Colonic mucosa (tissue), 4 donors: ENCODE results near the gene TVP23A. TPM values are rescaled to one million over a fixed set of nuclear protein-coding genes. Genes with fewer than 3 reads are reported as not detected.

Experiments used
- DNase-seq: peaks from one replicate; pipeline ENCODE4 v3.0.0-alpha.2; 2020
- H3K27ac ChIP-seq: fragments of 200-600 bp; one replicate; pipeline ENCODE4 v1.8.0; 2021
- H3K27me3 ChIP-seq: fragments of 200-600 bp; one replicate; pipeline ENCODE4 v1.8.0; 2021
- H3K36me3 ChIP-seq: fragments of 200-600 bp; one replicate; pipeline ENCODE4 v1.8.0; 2021
- H3K4me1 ChIP-seq: fragments of 200-600 bp; one replicate; pipeline ENCODE4 v1.8.0; 2021; ENCODE audit warnings: mild to moderate bottlenecking
- H3K4me3 ChIP-seq: fragments of 200-600 bp; one replicate; pipeline ENCODE4 v1.8.0; 2021
- H3K9ac ChIP-seq, 2 donors: one replicate each; pipeline ENCODE4 v1.7.0; 2013; ENCODE audit warnings: control low read depth in 2 of 2, low read depth in 2 of 2, low read length in 2 of 2
- H3K9me3 ChIP-seq: fragments of 200-600 bp; one replicate; pipeline ENCODE4 v1.8.0; 2021
- CTCF ChIP-seq: fragments of 200-600 bp; IDR thresholded peaks from one replicate; pipeline ENCODE4 v1.8.0; 2022; ENCODE audit warnings: antibody characterized with exemption, mild to moderate bottlenecking
- intact Hi-C: fragments of 100-400 bp; cut with DNase I; formaldehyde crosslinking; loops from one replicate; pipeline ENCODE4 v1.14.1; 2022
- total RNA-seq, 2 donors: library from RNA; stranded (reverse); fragmentation: NEBNext Ultra II Directional in 1 of 2; extraction: Animal tissue kit (Norgen Biotek cat#: 25700) in 1 of 2; gene quantifications; one replicate each; pipeline ENCODE4 v1.2.1, GENCODE V29; 2021
- donor health status: healthy.
- donor health status: DM: no; HTN: no; CAD: no.
- donor health status: DM: no; HTN: no; CAD: no.

The TVP23A gene
- total RNA-seq, 2 donors from 2014 or later: 0.19 TPM; not detected in 1

GRCh38 chr16:10740000-10740844, 78.4 kb downstream of the TVP23A start:
- no peak overlapping the region for H3K27ac ChIP-seq
- H3K4me3 ChIP-seq: no peak overlapping the region
- H3K4me1 ChIP-seq: peaks cover 4% of the 10 kb centered on the region
- TF ChIP-seq CTCF: no peak
- no peak for DNase-seq
- H3K9ac ChIP-seq: no peak overlapping the region
- no peaks in the 10 kb centered on the region for H3K27me3 ChIP-seq
- H3K36me3 ChIP-seq: no peaks in the 10 kb centered on the region
- intact Hi-C loops: loop anchor here (10.0 kb wide), 1 partner anchor 485 kb away; no protein-coding TSS in a partner anchor
- no peaks in the 10 kb centered on the region for H3K9me3 ChIP-seq

- intact Hi-C loops: loop anchor here (10.0 kb wide), 1 partner anchor 484 kb away; no protein-coding TSS in a partner anchor
- TF ChIP-seq CTCF: no peak
- peak overlapping the region; percentile 46 for H3K27ac ChIP-seq
- H3K4me1 ChIP-seq: peaks cover 4% of the 10 kb centered on the region
- H3K4me3 ChIP-seq: no peak overlapping the region
- no peaks in the 10 kb centered on the region for H3K9me3 ChIP-seq
- no peaks in the 10 kb centered on the region for H3K27me3 ChIP-seq
- no peak for DNase-seq
- no peaks in the 10 kb centered on the region for H3K36me3 ChIP-seq
- peak overlapping the region in 1 of 2 donors; percentile 14 for H3K9ac ChIP-seq
Measured at GRCh38 chr16:10738231-10739077, 80.1 kb downstream of the TVP23A start.

- H3K9ac ChIP-seq: peak overlapping the region; percentile 43 to 71
- no peaks in the 10 kb centered on the region for H3K36me3 ChIP-seq
- intact Hi-C loops: loop anchor here (2.0 to 10.0 kb wide), 2 partner anchors 222 to 482 kb away; no protein-coding TSS in a partner anchor
- peak overlapping the region; percentile 20 for H3K4me3 ChIP-seq
- H3K4me1 ChIP-seq: no peaks in the 10 kb centered on the region
- peak; percentile 78 for DNase-seq
- H3K27ac ChIP-seq: peak overlapping the region; percentile 46
- H3K9me3 ChIP-seq: no peaks in the 10 kb centered on the region
- no peaks in the 10 kb centered on the region for H3K27me3 ChIP-seq
- TF ChIP-seq CTCF: peak; percentile 88
Measured at GRCh38 chr16:10737068-10737625, 81.4 kb downstream of the TVP23A start.

- no peak for TF ChIP-seq CTCF
- intact Hi-C loops: loop anchor here (10.0 kb wide), 1 partner anchor 477 kb away; no protein-coding TSS in a partner anchor
Measured at GRCh38 chr16:10731790-10732189, 86.8 kb downstream of the TVP23A start.

More at GRCh38 chr16:10731790-10732189, 86.8 kb downstream of the TVP23A start:
- H3K9me3 ChIP-seq: no peaks in the 10 kb centered on the region
- no peaks in the 10 kb centered on the region for H3K27me3 ChIP-seq
- H3K4me3 ChIP-seq: no peak overlapping the region
- H3K9ac ChIP-seq: no peak overlapping the region
- H3K27ac ChIP-seq: no peak overlapping the region
- H3K4me1 ChIP-seq: no peaks in the 10 kb centered on the region
- DNase-seq: no peak
- H3K36me3 ChIP-seq: no peaks in the 10 kb centered on the region
